GM21515 (cell line): ENCODE measurements around the gene GPR152.
"Not testable (repeated sequence)": the region's sequence is repeated elsewhere in the genome, so short reads cannot be mapped to it uniquely, and the experiment has no call there.

Experiments used
- ATAC-seq: cut with Tn5 transposase; IDR thresholded peaks from one replicate; pipeline ENCODE4 v1.9.1; 2021; ENCODE audit not compliant: unreplicated experiment

Gene GPR152

GRCh38 chr11:67465530-67465929 lies 13.0 kb upstream of the GPR152 start:
- not testable (repeated sequence) for ATAC-seq

GRCh38 chr11:67465189-67465510 lies 12.6 kb upstream of the GPR152 start:
- no peak for ATAC-seq

DNA sequence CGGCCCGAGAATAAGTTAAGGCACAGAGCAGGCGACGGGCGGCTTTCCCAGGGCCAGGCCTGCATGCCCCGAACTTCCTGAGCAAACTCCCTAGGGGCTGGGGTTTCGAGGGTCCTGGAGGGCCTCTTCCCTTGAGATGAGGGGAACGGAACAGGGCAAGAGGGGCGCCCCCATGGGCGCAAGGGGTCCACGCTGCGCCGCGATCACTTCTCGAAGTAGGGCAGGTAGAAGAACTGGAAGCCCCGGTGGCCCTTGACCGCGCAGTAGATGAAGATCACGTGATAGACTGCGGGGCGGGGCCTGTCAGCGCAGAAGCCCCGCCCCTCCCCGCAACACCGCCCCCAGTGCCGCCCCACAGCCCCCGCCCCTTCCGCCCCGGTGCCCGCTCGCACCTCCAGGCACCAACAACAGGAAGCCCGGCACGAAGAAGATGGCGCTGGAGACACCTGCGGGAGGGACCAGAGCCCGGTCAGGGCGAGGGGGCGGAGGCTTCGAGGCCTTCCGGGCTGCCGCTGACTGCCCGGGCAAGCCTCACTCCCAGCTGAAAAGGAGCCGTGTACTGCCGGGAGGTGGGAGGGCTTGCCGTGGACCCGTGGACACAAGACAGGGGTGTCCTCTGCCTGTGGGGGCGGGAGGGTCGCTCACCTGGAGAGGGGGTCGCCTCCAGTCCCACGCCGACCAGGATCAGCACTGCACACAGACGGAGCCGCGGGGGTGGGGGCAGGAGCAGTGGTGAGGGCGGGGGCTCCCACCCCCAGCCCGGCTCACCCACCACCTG lies 12.1 kb upstream of the GPR152 start:
- ATAC-seq: peak; percentile 49

DNA sequence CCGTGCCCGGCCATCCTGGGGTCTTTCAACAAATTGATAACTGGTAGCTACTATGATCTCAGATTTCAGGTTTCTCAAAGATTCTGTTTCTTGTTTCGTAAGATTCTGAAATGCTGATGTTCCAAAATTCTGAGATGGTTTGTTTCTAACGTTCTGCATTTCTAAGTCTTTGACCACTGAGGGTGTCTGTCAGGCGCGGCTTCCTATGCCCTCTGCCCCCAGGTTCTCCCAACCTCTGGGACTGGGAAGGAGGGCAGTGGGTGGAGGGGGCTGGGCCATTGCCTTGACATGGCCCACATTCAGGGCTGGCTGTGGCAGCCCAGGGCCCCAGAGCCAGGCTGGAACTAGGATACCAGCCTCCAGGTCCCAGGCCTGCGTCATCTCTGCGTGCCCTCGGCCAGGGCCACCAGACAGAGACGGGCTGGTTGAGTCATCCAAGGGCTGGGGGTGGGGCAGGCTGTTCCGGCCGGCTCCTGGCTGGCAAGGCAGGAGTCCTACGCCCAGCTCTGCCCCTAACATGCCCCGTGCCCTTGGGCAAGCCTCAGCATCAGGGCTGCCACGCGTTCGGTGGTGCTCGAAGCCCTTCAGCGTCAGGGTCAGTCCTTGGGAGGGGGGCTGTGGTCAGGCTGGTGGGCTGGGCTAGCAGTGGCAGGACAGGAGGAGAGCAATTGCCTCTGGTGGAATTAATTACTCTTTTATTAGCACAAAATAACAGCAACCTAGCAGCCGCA lies 11.3 kb upstream of the GPR152 start:
- no peak for ATAC-seq

DNA sequence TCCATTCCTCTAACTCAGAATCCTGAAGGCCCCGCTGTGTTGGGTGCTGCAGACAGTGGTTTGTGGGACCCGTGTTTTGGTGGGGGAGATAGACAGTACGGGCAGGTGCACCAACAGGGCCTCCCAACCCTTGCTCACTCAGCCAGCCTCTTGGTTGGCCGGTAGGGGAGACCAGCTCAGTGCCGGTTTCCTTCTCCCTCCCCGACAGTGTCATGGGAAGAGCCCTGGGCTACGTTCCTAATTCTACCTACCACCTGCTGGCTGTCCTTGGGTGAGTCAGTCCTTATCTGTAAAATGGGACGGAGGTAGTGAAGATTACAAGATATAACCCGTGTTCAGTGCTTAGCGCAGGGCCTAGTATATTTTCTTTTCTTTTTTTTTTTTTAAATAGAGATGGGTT lies 10.7 kb upstream of the GPR152 start:
- no peak for ATAC-seq

DNA sequence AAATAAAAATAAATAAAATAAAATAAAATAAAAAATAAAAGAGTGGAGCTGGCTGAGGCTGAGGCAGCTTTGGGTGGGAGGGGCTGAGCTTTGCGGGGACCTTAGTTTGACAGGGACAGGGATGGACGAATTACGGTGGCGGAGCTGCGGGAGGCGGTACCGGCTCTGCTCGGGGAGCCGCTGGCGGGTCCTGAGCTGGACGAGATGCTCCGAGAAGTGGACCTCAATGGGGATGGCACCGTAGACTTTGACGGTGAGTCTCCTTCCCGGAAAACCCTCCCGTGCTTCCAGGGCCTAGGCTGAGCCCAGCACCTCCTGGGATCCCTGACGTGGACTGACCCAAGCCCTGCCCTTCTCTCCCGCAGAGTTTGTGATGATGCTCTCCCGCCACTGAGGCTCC lies 5.7 kb upstream of the GPR152 start:
- no peak for ATAC-seq

GRCh38 chr11:67457453-67457852 lies 4.9 kb upstream of the GPR152 start:
- ATAC-seq: no peak

DNA sequence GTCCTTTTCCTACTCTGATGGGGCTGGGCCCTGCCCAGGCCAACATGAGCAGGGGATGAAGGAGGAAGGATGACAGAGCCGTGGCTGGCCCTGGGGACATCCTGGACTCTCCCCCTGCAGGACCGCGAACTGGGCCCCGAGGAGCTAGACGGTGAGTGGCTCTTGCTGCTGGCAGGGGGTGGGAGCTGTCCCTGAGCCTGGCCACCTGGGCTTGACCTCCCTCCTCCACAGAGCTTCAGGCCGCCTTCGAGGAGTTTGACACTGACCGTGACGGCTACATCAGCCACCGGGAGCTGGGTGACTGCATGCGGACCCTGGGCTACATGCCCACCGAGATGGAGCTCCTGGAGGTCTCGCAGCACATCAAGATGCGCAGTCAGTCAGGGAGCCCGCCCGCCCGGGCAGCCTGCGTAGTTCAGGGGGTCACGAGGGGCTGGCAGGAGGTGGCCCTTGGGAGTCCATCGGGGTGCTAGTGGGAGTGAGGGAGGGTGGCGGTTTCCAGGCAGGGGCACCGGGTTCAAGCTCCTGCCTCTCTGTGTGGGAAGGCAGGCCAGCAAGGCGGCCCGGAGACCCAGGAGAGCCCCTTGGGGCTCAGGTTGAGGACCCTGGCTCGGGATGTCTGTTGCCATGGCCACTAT lies 3.7 kb upstream of the GPR152 start:
- ATAC-seq: no peak

GRCh38 chr11:67455054-67455453 lies 2.5 kb upstream of the GPR152 start, which contains the start of gene CABP4:
TSS of gene CABP4 (plus strand) at chr11:67455354. CDS start at chr11:67455424, 70 bp downstream.
- ATAC-seq: no peak

GRCh38 chr11:67453816-67454732 lies 1.5 kb upstream of the GPR152 start:
- ATAC-seq: no peak

DNA sequence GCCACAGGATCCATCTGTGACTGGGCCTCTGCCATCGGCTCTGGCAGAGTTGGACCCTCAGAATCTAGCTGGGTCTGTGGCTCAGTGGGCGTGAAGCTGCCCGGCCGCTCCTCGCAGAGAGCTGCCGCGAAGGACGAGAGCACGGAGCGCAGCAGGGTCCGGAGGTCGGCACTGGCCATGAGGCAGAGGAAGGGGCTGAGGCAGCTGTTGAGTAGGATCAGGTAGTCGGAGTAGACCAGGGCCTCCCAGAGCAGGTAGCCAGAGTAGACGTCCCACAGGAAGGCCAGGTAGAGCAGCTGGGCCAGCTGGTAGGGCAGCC lies 912 bp downstream of the GPR152 start:
- ATAC-seq: no peak

DNA sequence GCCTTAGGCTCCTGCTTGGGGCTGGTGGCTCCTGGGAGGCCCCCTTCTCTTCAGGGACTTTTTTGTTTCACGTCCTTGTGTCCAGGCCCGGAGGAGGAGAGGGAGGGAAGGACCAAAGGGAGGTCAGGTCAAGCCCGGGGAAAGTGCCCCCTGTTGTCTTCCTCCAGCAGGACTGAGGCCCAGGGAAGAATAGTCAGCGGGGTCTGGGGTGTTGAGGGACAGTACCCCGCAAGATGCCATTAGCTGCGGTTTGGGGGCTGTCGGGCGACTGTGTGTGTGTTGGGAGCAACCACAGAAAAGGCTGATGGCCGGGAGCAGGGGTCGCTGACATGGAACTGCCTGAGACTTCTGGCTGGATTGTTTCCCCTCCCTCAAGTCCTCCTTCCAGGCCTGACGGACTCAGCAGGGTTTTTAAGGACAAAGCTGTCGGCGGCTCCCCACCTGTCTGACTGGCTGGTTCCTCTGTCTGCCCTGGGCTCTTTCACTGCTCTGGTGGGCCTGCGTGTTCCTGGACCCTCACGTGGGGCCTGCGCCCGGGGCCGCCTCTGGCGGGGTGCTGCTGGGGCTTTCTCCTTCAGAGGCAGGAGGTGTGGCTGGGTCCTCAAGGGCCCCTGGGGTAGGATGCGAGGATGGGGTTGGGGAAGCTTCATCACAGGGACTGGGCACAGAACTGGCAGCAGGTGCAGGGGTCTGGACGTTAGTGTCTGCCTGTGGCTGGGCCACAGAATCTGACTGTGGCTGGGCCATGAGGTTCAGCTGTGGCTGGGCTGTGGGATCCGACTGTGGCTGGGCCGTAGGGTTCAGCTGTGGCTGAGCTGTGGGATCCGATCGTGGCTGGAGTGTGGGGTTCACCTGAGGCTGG lies 1.5 kb downstream of the GPR152 start:
- ATAC-seq: no peak

DNA sequence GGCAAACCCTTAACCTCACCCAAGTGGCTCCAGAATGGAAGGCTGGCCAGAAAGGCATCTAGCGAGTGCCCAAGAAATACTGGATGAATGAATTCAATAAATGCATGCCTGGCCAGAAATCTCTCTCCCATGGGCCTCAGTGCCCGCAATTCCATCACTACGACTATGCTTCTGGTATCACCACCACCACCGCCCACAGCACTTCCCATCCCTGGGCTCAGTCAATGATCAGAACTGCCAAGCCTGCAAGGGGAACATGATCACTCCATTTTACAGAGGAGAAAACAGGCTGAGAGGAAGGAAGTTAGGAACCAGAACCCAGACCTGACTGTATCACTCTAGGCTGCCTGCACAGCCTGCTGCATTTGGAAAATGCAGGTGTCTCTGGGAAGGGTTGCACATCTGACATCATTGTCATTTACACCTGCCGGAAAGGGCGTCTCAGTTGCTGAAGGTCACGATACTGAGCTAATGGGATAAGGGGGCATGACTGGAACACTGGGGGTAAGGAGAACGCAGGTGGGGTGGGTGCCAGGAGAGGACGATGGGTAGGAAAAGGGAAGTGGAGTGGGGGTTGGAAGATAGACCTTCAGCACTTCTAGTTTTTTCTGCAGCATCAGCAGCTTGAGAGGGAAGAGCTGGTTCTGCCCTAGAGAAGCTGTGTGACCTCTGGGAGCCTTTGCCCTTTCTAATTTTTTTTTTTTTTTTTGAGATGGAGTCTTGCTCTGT lies 3.2 kb downstream of the GPR152 start:
- ATAC-seq: no peak

DNA sequence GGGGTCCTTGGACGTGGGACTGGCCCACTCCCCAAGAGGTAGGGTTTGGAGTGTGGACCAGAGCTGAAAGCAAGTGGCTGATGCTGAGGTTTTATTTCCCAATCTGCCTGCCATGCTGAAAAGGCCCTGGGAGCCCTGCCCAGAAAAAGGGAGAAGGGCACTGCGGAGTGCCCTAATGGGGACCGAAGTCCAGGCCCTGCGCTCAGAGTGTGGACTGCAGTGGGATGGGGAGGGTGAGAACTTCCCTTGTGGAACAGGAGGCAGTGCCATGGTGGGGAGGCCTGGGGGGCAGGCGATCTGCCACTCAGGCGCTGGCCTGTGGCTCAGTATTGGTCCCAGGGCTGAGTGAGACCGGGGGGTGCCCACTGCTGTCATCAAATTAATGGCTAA lies 4.3 kb downstream of the GPR152 start:
- no peak for ATAC-seq

DNA sequence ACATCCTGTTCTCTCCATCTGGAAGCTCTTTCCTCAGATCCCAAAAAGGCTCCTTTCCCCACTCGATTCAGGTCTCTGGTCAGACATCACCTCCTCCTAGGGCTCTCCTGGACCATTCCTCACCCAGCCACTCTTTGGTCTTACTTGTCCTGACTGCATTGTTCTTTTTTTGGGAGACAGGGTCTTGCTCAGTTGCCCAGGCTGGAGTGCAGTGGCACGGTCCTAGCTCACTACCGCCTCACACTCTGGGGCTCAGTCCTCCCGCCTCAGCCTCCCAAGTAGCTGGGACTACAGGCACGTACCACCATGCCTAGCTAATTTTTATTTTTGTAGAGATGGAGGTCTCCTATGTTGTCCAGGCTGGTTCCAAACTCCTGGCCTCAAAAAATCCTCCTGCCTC lies 7.0 kb downstream of the GPR152 start:
- no peak for ATAC-seq

GRCh38 chr11:67442504-67443404 lies 9.8 kb downstream of the GPR152 start:
- ATAC-seq: no peak

- ATAC-seq: no peak
Measured at GRCh38 chr11:67441731-67442351, 10.7 kb downstream of the GPR152 start.

DNA sequence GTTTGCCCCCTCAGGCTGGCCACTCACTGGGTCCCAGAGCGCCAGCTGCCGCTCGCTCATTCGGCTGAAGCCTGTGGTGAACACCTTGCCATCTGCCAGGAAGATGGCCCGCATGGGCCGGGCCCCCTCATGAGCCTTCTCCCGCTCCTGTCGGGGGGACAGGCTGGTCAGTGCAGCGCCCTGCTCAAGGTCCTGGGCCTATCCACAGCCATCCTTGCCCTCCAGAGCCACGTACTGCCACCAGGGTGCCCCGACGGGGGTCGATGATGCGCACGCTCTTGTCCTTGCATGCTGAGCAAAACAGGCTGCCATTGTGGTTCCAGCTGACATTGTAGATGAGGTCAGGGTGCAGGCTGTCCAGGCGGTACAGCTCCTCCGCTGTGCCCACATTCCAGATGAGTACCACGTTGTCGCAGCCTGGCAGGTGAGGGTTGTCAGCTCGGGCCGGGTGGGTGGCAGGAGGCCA lies 11.4 kb downstream of the GPR152 start:
- ATAC-seq: no peak
